A549 (cell line): ENCODE measurements around the gene SH3RF1. TPM values are rescaled to one million over a fixed set of nuclear protein-coding genes. Genes with fewer than 3 reads are reported as not detected.

Experiments
- ATAC-seq, 2 experiments: fragments of 200-7000 bp in 1 of 2; fragments of >200 bp in 1 of 2; cut with Nextera tagmentation in 1 of 2; cut with Tn5 transposase in 1 of 2; 3 replicates each; pipeline versions ENCODE4 v1.8.0 to v1.9.1; 2018 to 2020; ENCODE audit warnings: mild to moderate bottlenecking in 1 of 2, moderate library complexity in 1 of 2
- CTCF ChIA-PET: fragments of 300-600 bp; sonication (Branson Sonifier 250); formaldehyde crosslinking; extraction: SDS; loops from one replicate; lab custom pipeline; 2021; ENCODE audit warnings: antibody characterized with exemption, inconsistent platforms; lab: Yijun Ruan, JAX
- POLR2A ChIA-PET: fragments of 350-600 bp; formaldehyde crosslinking; extraction: SDS; loops from one replicate; lab custom pipeline; 2021; ENCODE audit warnings: antibody characterized with exemption, inconsistent platforms; lab: Yijun Ruan, JAX
- DNase-seq, 2 experiments: peaks; one replicate each; pipeline versions ENCODE4 v3.0.0 to v3.0.0-alpha.2; 2011 to 2016; ENCODE audit warnings: low read depth in 1 of 2, low spot score in 1 of 2
- FAIRE-seq: peaks from 2 replicates; lab custom pipeline; 2011; peaks lifted over from hg19 to GRCh38; lab: Jason Lieb, UNC
- H3K27ac ChIP-seq, 2 experiments: fragments of >200 bp; sonication (Bioruptor Twin); formaldehyde crosslinking; 3 replicates each; pipeline ENCODE4 v1.5.1; 2016 to 2017
- H3K4me1 ChIP-seq: fragments of >200 bp; sonication (Bioruptor Twin); formaldehyde crosslinking; 3 replicates; pipeline ENCODE4 v1.6.1; 2016
- H3K4me2 ChIP-seq: fragments of >200 bp; sonication (Bioruptor Twin); formaldehyde crosslinking; 3 replicates; pipeline ENCODE4 v1.6.1; 2016
- H3K4me3 ChIP-seq: fragments of >200 bp; sonication (Bioruptor Twin); formaldehyde crosslinking; 3 replicates; pipeline ENCODE4 v1.5.1; 2016
- H3K9me3 ChIP-seq: fragments of >200 bp; sonication (Bioruptor Twin); formaldehyde crosslinking; 3 replicates; pipeline ENCODE4 v1.6.1; 2016
- CEBPB ChIP-seq, 2 experiments: fragments of >200 bp in 1 of 2; sonication (Bioruptor Twin) in 1 of 2; formaldehyde crosslinking in 1 of 2; IDR thresholded peaks; 2 replicates each; pipeline ENCODE4 v1.6.1; 2012 to 2016
- CTCF ChIP-seq: fragments of >200 bp; sonication (Bioruptor Twin); formaldehyde crosslinking; IDR thresholded peaks from 3 replicates; pipeline ENCODE4 v1.5.1; 2016
- EHMT2 ChIP-seq: fragments of 200-600 bp; sonication (generic); IDR thresholded peaks from 2 replicates; pipeline ENCODE4 v1.6.1; 2016; ENCODE audit warnings: antibody characterized with exemption, low read depth, mild to moderate bottlenecking, moderate library complexity
- FOSL2 ChIP-seq, 2 experiments: fragments of 450-650 bp in 1 of 2; fragments of >200 bp in 1 of 2; sonication (Bioruptor Twin) in 1 of 2; formaldehyde crosslinking; IDR thresholded peaks; 2 replicates each; pipeline versions ENCODE4 v1.5.0 to v1.6.1; 2016 to 2020; ENCODE audit warnings: mild to moderate bottlenecking in 1 of 2, moderate library complexity in 1 of 2
- HES2 ChIP-seq: fragments of >200 bp; sonication (Bioruptor Twin); formaldehyde crosslinking; IDR thresholded peaks from 2 replicates; pipeline ENCODE4 v1.6.1; 2016
- HMGXB4 ChIP-seq: fragments of 250-450 bp; sonication (Bioruptor Pico); IDR thresholded peaks from 2 replicates; pipeline ENCODE4 v1.5.0; 2021; ENCODE audit warnings: mild to moderate bottlenecking, moderate library complexity, borderline replicate concordance
- JUN ChIP-seq, 2 experiments: fragments of >200 bp; sonication (Bioruptor Twin); formaldehyde crosslinking; IDR thresholded peaks; 2 replicates in 1 of 2; 3 replicates in 1 of 2; pipeline ENCODE4 v1.6.1; 2016 to 2017
- KDM1A ChIP-seq: fragments of 200-600 bp; sonication (generic); IDR thresholded peaks from 2 replicates; pipeline ENCODE4 v1.6.1; 2016; ENCODE audit warnings: low read depth, mild to moderate bottlenecking
- MAX ChIP-seq: IDR thresholded peaks from 2 replicates; pipeline ENCODE4 v1.6.1; 2012
- NFE2L2 ChIP-seq: fragments of 150-350 bp; conservative IDR thresholded peaks from 2 replicates; pipeline ENCODE4 v1.6.1; 2014; ENCODE audit warnings: low read length
- NPAS2 ChIP-seq: fragments of 250-450 bp; sonication (Bioruptor Pico); IDR thresholded peaks from 2 replicates; pipeline ENCODE4 v1.8.0; 2022; ENCODE audit warnings: mild to moderate bottlenecking, moderate library complexity, borderline replicate concordance
- PBX3 ChIP-seq: IDR thresholded peaks from 2 replicates; pipeline ENCODE4 v1.6.1; 2012
- REST ChIP-seq: fragments of 200-600 bp; sonication (generic); IDR thresholded peaks from 2 replicates; pipeline ENCODE4 v1.6.1; 2016; ENCODE audit warnings: antibody characterized with exemption, mild to moderate bottlenecking, moderate library complexity
- SMC3 ChIP-seq: fragments of >200 bp; sonication (Bioruptor Twin); formaldehyde crosslinking; IDR thresholded peaks from 3 replicates; pipeline ENCODE4 v1.6.1; 2018; ENCODE audit warnings: inconsistent platforms
- TFCP2L1 ChIP-seq: fragments of 250-450 bp; sonication (Bioruptor Pico); IDR thresholded peaks from 2 replicates; pipeline ENCODE4 v1.5.0; 2021; ENCODE audit warnings: mild to moderate bottlenecking
- TP53 ChIP-seq: fragments of 250-450 bp; sonication (Bioruptor Pico); IDR thresholded peaks from 2 replicates; pipeline ENCODE4 v1.5.0; 2021; ENCODE audit warnings: mild to moderate bottlenecking, moderate library complexity
- ZC3H11A ChIP-seq: fragments of 450-650 bp; IDR thresholded peaks from 2 replicates; pipeline ENCODE4 v1.6.1; 2014; ENCODE audit warnings: antibody characterized with exemption, mild to moderate bottlenecking
- WGBS: methylation state at CpG from one replicate; pipeline ENCODE4 v1.1.6; 2017; ENCODE audit errors: missing lambda C conversion rate; 5-methylcytosine and 5-hydroxymethylcytosine counted together
- polyA plus RNA-seq, 4 experiments: library from polyadenylated mRNA; depleted of rRNA in 3 of 4; stranded (reverse); fragments of >200 nt; fragmentation: RNase III in 1 of 4; extraction: RNeasy Plus Mini Kit Qiagen cat#74134 plus additional on column Dnase treatment in 1 of 4; gene quantifications; 2 replicates in 3 of 4; 3 replicates in 1 of 4; pipeline ENCODE4 v1.2.3, GENCODE V29; 2011 to 2017

Gene SH3RF1
- polyA plus RNA-seq, 2 of the 4 experiments (the other 2 are of a cell fraction): 8.0 to 15.1 TPM

- TF ChIP-seq REST: no peak
These were observed 57.8 kb downstream of the SH3RF1 start (continued) for GRCh38 chr4:169212981-169213380.

- WGBS: 96% methylated on average over 3 of the region's 3 CpGs
- no peak for FAIRE-seq
- Histone ChIP-seq H3K27ac (no peak overlapping the region), H3K4me2 (no peak overlapping the region), H3K4me3 (no peak overlapping the region), H3K9me3 (peaks cover 12% of the 10 kb centered on the region), H3K4me1 (peaks cover 22% of the 10 kb centered on the region)
- DNase-seq: no peak
- CTCF ChIA-PET: no interaction called here
- no peak for TF ChIP-seq TP53 (CRISPR knock-in tag)
- POLR2A ChIA-PET: no interaction called here
- no peak for ATAC-seq
These were observed 60.1 kb downstream of the SH3RF1 start for GRCh38 chr4:169210504-169211118.

- Histone ChIP-seq H3K4me2 (no peak overlapping the region), H3K27ac (no peak overlapping the region), H3K4me3 (no peak overlapping the region), H3K4me1 (peaks cover 34% of the 10 kb centered on the region), H3K9me3 (peaks cover 9% of the 10 kb centered on the region)
- 77% methylated on average over 5 of the region's 5 CpGs for WGBS
- ChIA-PET POLR2A (no interaction called here), CTCF (no interaction called here)
- FAIRE-seq: no peak
- no peak for TF ChIP-seq EHMT2
- no peak for TF ChIP-seq JUN (IDR thresholded peaks at IDR 0.05)
- no peak for TF ChIP-seq MAX
- no peak for TF ChIP-seq NFE2L2
- TF ChIP-seq NPAS2 (CRISPR knock-in tag): no peak
- no peak for TF ChIP-seq SMC3
- DNase-seq: no peak
- no peak; a peak in 1 of 6 replicates for ATAC-seq
These were observed 61.3 kb downstream of the SH3RF1 start for GRCh38 chr4:169209388-169209883.

- no peak for DNase-seq
- Histone ChIP-seq H3K4me2 (no peak overlapping the region), H3K4me3 (no peak overlapping the region), H3K9me3 (no peaks in the 10 kb centered on the region), H3K4me1 (peaks cover 43% of the 10 kb centered on the region), H3K27ac (no peak overlapping the region)
- no peak for FAIRE-seq
- ChIA-PET CTCF (no interaction called here), POLR2A (no interaction called here)
- no peak for ATAC-seq
- TF ChIP-seq KDM1A (no peak), HMGXB4 (no peak), SMC3 (no peak), TP53 (CRISPR knock-in tag) (no peak), HES2 (no peak), FOSL2 (IDR thresholded peaks at IDR 0.05) (no peak), FOSL2 (CRISPR knock-in tag; IDR thresholded peaks at IDR 0.05) (no peak), PBX3 (no peak), NPAS2 (CRISPR knock-in tag) (no peak), CEBPB (IDR thresholded peaks at IDR 0.05) (no peak), CTCF (no peak), TFCP2L1 (no peak), ZC3H11A (no peak)
- WGBS: 100% methylated on average over 1 of the region's 1 CpG
These were observed 62.2 kb downstream of the SH3RF1 start for GRCh38 chr4:169208516-169208915.
